Measurements from ENCODE around the gene CDK18.
A peak's percentile ranks its signal among the peaks of the same experiment; 100 is the strongest.
"Not testable (repeated sequence)": the region's sequence is repeated elsewhere in the genome, so short reads cannot be mapped to it uniquely, and the experiment has no call there.

Gene CDK18

DNA sequence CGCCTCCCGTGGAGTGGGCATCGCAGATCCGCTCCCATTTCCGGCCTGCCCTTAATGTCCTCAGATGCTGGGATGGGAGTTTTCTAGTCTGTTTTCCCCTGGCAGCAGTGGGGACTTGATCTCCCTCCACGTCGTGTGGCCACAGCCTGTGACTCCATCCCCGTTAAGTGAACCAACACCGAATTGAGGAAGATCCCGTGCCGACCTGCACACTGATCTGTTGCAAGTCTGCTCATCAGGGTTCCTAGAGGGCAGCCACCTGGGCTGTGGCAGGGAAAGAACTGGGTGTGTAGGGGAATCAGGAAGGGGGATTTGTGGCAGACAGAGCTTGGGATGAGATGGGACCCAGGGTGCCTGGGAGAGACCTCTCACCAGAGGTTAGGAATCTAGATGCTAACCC, 23.3 kb upstream of the CDK18 start:
- no peak for DNase-seq

DNA sequence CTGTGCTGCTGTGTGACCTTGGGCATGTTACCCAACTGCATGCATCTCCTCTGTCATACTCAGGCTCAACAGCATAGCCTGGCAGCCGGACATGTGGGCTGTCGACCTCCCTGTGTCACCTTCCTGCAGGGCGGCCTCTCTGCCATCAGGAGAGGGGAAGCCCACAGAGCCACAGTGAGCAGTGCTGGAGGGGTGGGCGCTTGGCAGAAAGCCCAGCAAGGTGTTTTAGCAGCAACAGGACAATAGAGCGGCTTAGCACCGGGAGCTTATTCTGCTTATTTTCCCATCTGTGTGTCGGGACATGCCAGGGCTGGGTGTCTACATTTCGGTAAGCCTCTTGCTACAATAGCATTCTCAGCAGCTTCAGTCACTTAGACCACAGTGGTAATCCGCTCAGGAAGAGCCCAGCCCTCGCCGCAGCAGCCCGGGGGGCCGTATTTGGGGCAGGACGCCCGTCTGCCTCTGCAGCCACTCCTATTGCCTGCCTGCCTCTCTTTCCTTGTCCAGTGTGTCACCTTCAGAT, 22.8 kb upstream of the CDK18 start:
- DNase-seq: no peak

DNA sequence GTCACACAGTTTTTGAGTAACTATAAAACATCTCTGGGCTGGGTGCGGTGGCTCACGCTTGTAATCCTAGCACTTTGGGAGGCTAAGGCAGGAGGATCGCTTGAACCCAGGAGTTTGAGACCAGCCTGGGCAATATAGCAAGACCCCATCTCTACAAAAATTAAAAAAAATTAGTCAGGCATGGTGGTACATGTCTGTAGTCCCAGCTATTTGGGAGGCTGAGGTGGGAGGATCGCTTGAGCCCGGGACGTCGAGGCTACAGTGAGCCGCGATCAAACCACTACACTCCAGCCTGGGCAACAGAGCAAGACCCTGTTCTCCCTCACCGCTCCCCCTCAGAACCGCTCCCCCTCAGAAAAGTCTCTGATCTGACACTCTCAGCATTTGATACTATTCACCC, 21.9 kb upstream of the CDK18 start:
- DNase-seq: not testable (repeated sequence)

DNA sequence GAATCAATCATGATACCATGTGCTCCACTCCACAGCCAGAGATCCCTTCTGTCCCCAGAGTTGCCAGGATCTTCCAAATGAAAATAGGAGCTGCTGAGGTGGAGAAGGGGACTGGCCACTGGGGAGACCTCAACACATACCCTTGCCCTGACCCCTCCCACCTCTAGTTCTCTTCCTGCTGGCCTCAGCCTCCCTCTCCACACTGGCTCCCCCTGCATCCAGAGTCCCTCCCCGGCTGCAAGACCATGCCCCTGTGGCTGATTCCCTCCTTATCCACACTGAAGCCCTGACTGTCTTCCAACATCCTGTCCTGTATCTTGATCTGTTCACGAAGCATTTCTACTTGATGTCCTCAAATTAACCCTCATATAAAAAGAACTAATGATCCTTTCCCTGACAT, 21.1 kb upstream of the CDK18 start:
- DNase-seq: no peak

DNA sequence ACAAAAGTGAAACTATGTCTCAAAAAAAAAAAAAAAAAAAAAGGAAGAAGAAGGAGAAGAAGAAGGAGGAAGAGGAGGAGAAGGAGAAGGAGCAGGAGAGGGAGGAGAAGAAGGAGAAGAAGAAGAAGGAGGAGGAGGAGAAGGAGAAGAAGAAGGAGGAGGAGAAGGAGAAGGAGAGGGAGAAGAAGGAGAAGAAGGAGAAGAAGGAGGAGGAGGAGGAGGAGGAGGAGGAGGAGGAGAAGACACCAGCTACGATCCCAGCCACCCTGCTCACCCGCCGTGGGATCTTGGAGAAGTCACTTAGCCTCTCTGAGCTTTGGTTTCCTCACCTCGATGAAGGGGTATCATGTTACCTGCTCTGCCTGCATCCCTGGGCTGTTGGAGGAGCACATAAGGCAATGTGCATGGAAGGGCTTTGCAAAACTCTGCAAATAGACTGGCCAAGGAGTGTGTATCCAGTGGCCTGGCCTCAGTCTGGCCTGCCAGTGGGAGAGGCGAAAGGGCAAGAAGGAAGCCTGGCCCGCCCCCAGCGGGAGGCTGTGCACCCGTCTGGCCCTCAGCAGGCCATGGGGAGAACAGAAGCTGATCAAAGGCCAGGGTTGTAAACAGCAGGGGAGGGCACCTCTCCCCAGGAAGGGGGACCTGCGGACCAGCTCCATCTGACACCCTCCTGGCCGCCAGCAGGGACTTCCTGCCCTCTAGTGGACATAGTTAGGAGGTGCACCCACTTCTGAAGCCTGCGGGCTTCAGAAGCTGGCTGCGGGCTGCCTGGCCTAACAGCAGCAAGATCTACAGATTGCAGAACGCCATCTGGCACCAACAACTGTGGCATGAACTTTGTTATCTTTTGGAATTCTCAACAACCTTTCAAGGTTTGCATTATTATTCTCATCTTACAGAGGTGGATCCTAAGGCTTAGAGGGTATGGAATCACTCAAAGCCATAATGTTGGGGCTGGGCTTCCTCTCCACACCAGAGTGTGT, 19.2 kb upstream of the CDK18 start:
- DNase-seq: peak; percentile 28 to 77 (median 49)

DNA sequence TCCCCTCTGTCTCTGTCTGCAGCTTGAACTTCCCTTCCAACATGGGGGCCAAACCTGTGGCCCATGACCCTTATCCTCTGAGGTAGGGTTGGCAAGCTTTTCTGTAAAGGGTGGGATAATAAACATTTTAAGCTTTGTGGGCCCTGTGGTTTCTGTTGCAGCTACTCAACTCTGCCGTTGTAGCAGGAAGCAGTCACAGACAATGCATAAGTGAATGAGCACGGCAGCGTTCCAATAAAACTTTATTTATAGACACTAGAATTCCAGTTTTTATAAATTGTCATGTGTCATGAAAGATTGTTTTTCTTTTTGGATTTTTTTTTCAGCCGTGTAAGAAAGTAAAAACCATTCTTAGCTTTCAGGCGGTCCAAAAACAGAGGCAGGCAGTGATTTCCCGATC, 18.2 kb upstream of the CDK18 start:
- DNase-seq: no peak

DNA sequence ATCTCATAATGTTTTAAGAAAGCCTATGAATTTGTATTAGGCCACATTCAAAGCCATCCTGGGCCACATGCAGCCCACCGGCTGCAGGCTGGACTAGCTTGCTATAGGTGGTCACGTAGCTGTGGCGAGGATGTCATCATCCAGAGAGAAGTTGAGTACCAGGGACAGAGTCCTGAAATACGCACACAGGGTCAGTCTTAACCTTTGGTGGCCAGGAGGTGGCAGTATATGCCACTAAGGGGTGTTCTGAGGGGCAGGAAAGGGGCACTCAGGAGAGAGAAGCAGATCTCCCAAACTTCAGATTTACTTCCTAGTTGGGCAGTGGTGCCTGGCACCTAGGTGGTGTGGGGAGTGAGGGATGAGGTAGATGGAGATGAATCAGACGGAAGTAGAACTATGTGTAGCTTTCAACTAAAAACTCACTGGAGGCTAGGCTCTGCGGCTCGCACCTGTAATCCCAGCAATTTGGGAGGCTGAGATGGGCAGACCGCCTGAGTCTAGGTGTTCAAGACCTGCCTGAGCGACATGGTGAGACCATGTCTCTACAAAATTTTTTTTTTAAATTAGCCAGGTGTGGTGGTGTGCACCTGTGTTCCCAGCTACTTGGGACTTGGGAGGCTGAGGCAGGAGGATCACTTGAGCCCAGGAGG, 16.3 kb upstream of the CDK18 start:
- peak in 4 of 6 experiments; percentile 10 to 41 (median 32) for DNase-seq

DNA sequence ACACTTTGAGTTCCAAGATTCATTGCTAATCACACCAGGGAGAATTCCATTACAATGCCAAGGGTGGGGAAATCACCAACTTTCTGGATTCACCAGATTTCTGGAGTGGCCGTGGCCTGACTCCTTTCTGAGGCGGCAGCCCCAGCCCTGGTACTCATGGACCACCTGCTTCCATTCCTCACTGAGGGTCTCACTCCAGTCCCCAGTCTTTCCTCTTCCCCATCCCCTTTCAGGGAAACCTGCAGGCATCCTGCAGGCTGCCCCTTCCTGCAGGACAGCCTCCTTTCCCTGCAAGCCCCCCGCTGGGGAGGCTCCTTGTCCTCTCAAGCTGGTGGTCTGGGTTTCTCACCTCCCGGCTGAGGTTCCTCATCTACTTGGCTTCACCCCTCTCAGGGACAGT, 12.7 kb upstream of the CDK18 start:
- DNase-seq: no peak

DNA sequence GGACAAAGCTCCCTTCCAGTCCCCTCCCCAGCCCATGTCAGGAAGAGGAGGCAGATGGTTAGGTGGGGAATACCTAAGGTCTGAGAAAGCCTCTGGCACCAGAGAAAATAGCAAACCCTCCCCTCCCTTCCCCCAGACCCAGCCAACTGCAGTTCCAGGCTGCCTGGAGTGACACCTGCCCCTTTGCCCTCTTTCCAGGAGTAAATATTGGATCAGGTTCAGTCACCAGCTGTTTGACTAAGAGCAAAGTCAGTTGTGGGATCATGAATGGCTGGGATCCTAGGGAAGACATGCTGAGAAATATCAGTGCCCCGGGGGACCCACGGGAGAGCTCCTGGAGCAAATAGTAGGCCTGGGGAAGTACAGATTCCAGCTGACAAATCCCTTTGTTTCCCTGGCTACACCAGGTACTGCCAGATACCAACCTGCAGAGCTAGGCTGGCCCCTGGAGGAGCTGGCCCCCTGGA, 12.2 kb upstream of the CDK18 start:
- no peak for DNase-seq

DNA sequence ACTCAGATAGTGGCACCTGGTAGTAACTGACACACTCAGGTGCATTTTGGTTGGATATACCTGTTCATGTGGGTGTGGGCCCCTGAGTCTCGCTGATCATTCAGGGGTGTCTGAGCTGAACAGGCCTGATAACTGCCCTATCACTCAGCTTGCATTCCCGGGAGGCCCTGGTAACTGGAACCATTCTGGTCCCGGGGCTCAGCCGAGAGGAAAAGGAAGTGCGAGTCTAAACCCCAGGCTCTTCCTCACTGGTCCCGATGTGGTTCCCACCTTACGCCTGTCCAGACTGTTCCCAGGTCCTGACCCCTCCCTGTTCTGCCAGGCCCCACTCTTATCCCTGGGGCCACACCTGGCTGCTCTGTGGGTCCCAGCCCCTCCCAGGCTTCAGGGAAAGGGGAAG, 11.7 kb upstream of the CDK18 start:
- DNase-seq: no peak

DNA sequence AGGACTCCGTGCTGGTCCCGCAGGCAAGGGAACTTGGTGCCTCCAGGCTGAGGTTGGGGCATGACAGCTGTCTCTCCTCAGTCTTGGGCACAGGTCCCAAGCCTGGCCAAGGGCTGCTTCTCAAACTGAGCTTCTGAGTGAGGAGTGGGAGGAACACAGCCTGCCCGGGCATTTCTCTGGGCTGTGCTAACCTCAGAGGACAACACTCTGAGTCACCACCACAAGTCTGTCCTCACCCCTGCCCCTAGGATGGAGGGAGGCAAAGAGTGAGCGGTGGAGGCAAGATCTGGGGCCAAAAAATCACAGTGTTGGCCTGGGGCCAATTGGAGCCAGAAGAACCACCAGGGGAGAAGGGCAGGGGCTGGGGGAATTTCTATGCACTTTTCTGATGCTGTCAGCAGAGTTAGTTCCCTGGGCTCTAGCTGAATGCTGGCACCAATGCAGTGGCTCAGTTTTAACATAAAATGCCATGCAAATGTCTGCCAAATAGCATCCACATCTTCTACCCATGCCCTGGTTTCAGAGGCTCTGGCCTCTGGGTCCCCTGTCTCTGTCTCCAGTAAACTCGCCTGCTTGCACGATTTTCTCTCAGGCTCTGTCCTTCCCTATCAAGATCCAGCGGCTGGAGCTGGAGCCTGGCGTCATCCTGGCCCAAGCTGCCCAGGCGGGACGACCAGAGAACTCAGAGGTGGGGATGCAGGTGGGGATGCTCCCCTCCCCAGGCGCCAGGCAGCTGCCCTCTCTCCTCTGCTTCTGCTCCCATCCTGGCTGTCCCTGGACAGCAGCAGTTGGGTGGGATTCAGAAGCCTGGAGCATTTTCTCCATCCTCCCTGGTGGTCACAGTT, 11.0 kb upstream of the CDK18 start:
- DNase-seq: no peak

DNA sequence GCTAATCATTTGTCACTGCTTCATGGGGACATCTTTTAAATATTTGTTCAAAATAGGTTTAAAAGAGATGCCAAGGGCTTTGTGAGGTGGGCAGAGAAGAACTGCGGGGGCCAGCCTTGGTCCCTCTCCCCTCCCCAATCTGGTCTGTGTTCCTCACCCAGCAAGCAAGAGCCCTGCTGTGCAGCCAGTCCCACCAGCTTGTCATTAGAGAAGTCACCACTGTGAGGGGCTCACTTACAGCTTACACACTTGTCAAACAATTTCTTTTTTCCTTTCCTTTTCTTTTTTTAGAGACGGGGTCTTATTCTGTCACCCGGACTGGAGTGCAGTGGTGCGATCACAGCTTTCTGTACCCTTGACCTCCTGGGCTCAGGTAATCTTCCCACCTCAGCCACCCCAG, 10.4 kb upstream of the CDK18 start:
- no peak for DNase-seq

DNA sequence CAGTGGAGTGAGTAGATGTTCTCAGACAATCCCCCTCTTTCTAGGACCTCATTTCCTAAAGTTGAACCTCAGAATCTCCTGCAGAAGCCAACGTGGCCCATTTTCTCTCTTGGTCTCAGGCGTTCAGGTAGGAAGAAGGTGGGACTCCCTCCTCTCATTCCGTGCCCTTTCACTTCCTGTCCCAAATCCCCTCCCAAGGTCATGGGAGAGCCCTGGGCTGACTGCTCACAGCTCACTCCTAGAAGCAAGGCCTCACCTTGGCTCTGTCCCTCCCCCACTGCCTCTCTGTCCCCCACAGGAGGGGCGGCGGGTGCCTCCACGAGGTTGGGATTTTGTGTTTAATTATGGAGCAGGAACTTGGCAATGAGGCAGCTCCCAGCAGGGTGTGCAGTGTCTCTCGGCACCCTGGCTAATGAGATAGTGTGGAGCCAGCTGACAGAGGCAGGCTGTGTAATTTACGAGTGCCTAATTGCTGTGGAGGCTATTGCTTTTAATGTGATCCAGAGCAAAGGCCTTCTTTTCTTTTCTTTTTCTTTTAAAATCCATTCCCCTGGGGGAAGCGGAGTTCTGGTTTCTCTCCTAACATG, 9.1 kb upstream of the CDK18 start:
- DNase-seq: no peak

DNA sequence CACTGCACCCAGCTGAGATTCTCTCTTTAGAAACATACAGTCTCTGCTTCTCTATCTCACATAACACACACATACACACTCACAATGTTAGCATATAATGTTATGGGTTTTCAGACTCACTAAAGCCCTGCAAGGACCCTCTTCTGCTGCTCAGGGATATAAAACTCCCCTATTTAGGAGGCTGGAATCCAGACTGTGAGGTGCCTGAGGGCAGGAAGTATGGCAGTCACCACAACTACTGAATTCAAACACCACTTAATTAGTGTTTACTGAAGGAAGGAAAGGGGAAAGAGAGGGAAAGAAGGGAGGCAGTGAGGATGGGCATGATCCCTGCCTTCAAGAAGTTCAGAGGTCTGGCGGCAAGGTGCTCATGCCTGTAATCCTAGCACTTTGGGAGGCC, 7.8 kb upstream of the CDK18 start:
- no peak for DNase-seq

DNA sequence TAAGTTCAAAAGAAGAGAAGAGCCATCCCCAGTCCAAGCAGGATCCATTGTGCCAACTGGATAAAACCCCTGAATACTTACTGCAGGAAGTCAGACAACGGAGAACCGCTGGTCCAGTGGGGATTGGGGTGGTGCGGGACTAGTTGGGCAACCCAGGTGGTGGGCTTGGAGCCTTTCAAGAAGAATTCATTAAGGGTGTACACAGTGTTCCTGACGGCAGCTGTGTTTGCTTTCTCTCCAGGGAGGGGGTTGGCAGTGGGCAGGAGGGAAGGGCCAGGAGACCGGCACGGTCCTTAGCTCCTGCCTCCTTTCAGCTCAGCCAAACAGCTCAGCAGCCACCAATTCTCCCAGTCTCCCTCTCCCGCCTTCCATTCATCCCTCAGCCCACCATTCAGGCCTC, 7.1 kb upstream of the CDK18 start:
- DNase-seq: no peak

DNA sequence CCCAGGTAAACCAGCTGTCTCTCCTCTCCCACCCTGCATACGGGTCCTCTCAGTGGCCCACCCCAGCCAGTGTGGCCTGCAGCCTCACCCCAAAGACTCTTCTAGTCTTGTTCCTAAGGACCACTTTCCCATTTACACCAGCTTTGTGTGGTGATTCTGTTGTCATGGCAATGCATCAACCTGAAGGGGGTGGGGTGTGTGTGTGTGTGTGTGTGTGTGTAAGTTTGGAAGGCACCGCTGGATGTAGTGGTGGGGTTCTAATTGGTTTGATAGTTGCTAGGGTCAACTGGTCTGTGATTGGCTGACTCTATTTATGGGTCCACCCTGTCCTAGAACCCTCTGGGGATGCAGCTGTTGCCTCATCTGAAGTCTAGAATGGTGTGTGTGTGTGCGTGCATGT, 4.7 kb upstream of the CDK18 start:
- DNase-seq: no peak

DNA sequence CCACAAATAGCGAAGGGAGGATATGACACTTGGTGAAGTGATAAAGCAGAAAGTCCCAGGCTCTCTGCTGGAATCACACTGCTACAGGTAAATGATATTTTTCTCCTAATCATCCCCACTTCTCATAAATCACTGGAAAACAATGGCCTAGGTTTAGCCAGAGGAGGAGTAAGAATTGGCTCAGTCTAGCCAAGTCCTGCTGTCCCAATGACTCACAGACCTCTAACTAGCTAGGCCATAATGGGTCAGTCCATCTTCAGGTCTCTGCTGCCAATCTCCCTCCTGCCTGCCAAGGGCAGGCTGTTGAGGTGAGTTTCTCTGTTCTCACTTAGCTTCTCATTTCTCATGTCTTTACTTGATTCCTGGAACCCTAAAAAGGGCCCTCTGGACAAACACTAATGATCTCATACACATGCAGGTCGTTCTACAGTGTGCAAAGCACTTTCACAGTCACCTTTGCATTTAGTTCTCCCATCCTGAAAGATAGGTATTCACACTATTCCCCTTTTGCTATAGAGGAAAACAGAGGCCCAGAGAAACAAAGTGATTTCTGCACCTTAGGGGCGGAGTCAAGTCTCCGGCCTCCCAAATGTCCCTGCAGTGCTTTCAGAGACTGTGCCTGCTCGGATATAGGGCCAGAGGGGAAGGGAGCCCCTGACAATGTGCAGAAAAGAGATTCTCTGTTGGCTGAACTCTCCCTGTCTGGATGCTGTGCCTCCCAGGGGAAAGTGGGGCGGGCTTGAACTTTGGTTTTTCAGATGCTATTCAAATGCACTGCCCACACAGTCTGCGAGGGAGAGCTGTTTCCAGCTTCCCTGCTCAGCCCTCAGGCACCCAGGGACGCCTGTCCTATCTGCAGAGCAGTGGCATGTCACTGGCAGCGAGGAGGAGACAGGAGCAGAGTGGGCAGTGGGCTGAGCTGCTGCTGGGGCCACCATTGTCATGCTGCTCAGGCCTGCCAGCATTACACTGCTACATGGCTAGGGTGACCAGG, 3.9 kb upstream of the CDK18 start:
- no peak for DNase-seq

DNA sequence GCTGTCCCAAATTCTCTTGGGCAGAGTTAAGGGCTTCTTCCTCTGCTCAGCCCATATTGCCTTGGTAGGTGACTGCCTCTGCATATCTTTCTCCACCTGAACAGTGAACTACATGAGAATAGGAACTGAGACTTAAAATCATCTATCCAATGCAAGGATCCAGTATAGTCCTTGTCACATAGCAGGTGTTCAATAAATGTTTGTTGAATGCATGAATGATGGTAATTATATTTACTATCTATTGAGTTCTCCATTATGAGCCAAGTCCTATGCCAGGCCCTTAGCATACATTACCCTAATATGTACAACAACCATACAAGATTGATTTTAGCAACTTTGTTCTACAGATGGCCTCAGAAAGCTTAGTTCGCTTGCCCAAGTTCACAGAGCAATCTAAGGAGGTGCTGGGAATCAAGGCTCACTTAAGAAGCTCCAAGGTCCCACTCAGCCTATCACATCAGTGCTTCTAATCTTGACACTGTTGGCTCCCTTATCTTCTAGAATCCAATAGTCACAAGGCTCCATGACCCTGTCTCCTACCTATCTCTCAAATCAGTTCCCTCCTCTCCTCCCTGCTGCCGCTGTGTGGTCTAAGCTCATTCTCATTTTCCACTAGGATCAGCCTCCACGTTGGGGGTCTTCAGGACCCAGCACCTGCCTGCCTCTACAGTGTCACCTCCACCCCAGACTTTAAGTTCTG, 2.2 kb upstream of the CDK18 start:
- DNase-seq: no peak

DNA sequence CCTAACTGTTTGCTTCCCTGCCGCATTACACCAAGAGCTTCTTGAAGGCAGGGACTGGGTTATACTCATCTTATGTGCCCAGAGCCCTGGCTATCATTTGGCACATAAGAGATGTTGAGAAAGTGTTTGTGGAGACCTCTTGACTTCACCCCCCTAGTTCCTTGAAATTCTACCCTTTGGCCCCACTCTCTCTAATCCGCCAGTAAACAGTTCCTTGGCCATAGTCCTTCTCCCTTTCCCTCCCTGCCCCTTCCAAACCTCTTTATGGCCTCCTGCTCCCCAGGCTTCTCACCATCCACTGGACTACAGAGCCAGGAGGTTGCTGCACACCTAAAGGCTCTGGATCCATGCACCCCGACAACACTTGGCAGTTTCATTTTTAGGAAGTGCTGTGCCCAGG, 1.5 kb upstream of the CDK18 start:
- DNase-seq: no peak

DNA sequence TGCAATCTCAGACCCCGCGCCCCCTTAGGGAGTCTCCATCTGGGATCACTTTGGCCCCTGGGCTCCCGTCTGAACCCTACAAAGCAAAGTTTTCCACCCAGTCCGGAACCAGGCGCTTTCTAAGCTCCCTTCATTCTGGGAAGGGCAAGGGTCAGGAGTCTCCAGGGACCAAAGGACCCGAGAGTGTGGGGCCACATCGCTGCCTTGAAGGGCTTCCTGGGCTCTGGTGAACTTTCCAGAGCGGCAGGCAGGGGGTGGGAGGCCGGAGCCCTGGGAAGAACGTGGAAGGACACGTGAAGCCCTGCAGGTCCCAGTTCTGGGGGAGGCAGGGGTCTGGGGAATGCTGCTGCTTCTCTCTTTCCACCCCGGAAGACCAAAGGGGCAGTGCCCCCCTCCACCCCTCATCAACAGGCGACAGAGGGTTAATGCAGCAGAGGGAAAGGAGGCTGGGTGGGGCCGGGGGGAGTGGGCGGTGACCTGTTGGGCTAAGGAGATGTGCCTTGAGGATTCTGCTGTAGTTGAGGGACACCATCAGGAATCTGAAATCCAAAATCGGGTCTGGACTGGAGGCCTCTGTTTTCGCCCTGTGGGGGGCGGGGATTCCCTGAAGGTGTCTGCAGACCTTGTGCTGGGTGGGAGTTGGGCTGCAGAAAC, 734 bp downstream of the CDK18 start:
- peak in 1 of 6 experiments; percentile 7 for DNase-seq

Data from stimulated activated naive CD4-positive, alpha-beta T cell (primary cell).